ENCODE data around the gene PLEKHA6.
"Not testable (repeated sequence)": the region's sequence is repeated elsewhere in the genome, so short reads cannot be mapped to it uniquely, and the experiment has no call there.

PLEKHA6 gene

DNA sequence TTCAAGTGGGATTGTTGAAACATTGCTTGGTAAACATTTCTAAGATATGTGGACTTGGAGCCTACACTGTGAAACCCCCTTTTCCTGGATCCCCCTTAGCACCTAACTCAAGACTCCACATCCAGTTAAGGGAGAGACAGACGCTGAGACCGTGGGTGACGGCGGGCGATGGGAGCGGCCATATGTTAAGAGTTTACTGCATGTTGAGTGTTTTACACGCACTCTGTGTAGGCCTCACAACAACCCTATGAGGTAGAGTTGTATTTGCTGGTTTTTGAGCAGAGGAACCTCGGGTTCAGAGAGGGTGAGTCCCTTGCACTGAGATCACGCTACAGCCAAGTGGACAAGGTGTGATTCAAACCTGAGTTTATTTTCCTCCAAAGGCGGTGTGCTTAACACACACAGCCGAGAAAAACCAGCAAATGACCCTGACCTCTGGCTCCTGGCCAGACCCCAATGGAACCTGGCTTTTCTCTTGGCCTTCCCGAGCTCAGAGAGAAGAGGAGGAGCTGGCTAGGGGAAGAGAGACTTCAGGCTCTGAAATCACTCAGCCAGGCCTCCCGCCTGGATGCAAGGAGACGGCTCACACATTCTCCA lies 99.0 kb downstream of the PLEKHA6 start:
- no peak for DNase-seq (ENCODE audit: low spot score)

DNA sequence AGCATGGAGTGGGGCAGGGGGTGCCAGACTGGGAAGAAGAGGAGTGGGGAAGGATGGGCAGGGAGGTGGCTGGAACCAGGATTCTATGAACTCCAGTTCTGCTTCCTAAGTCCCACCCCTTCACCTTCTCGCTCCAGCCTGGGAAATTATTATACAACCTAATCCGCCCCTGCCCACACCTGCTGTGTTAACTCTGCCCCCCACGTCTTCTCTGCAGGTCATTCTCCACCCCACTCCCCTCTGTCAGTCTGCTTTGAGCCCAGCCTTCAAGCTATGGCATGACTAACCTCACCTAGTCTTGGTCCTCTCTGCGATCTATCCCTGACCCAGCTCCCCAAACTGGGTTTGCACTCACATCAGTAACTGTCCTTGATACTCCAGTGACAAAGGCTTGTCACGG lies 99.9 kb downstream of the PLEKHA6 start:
- DNase-seq (ENCODE audit: low spot score): no peak

DNA sequence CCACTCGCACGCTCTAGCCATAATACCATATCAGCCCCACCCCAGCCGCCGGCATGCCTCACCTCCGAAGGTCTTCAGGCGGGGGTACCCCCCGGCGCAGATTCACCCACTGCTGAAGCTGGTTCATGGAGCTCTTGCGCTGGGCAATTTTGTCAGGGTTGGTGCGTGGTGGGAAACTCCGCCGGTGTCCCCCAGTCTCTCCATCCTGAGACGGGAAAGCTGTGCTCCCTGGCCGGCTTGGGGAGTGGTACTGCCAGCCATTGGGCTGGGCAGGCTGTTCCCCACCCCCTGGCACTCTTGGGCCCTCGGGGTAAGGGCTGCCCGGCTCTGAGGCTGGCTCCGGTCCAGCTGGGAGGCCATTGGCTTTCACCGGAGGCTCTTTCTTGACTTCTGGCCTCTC lies 100.5 kb downstream of the PLEKHA6 start:
- no peak for DNase-seq (ENCODE audit: low spot score)

DNA sequence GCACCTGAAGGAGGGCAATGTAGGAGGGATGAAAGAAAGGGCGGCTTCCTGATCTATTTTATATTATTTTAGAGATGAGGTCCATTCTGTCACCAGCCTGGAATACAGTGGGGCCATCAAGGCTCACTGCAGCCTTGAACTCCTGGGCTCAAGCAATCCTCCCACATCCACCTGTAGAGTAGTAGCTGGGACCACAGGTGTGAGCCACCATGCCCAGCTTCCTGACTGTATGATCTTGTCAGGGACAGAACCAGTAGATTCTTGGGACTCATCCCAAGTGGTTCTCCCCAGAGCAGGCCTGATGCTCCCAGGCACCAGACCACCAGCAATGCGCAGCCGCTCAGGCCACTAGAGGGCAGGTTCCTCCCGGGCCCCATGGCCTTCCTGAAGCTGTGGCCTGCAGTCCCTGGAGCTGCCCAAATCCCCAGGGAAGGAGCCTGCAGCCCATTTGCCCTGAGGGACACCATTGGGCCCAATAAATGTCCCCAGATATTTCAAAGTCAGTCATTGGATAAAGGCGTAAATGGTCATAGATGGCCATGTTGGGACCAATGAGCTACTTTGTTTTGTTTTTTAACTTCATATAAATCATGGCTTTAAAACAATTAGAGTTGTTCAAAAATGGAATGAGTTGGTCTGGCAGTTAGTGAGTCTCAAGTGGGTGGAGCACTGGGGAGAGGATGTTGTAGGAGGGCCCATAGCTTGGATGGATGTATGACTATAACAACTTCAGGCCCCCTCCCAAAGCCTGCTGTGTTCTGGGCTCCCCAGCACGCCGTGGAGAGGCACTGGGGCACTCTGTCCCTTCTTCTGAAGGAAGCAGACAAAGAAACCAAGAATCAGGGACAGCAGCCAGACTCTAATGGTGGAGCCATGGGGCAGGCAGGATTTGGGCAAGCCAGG lies 101.3 kb downstream of the PLEKHA6 start:
- peak; percentile 12 for DNase-seq (ENCODE audit: low spot score)

DNA sequence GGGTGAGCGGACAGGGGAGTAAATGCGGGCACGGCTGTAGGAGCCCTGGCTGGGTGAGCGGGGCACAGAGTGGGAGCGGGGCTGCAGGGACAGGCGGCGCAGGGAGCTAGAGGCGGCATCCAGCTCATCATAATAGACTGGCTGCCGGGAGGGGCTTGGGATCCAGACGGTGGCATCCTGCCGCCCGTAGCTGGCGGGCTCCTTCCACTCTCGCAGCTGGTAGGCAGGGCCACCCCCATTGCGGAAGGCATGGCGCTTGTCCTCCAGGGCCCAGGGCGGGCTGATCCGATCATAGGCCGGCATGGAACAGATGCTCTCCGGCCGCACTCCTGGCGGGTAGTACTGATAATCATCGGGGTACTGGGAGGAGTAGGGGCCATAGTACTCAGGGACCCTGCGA lies 102.3 kb downstream of the PLEKHA6 start:
- DNase-seq (ENCODE audit: low spot score): no peak

DNA sequence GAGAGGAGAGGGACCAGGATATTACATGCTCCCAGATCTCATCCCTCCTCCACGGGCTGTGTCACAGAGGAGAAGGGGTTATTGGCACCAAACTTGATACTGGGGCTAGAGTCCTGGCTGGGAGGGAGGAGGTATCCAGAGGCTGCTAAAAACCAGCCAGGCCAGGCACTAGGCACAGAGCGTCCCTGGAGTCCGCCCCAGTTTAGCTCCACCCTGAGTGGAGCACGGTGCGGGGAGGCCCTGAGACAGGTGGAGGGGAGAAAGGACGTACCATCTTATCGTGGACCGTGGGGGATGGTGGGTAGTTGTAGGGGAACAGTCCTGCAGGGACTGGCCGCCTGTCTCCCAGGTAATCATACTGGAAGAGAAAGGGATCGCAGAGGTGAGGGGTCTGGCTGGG lies 103.2 kb downstream of the PLEKHA6 start:
- no peak for DNase-seq (ENCODE audit: low spot score)

DNA sequence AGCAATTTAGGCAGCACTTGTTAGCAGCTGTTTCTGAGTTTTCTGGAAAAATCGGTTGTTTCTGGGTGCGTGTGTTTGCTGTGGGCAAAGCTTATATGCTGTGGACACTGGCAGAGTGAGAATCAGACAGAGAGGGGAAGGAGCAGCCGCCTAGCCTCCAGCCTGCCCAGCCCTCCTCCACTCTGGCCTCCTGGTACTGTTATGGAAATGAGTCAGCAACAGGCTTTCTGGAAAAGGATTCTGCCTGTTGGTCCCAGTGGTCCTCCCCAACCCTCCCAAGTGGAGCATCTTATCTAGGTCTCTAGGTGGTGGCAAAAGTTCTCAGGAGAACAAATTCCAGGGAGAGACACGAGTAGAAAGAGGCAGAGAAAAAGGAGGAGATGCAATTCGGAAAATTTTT lies 103.8 kb downstream of the PLEKHA6 start:
- DNase-seq (ENCODE audit: low spot score): no peak

DNA sequence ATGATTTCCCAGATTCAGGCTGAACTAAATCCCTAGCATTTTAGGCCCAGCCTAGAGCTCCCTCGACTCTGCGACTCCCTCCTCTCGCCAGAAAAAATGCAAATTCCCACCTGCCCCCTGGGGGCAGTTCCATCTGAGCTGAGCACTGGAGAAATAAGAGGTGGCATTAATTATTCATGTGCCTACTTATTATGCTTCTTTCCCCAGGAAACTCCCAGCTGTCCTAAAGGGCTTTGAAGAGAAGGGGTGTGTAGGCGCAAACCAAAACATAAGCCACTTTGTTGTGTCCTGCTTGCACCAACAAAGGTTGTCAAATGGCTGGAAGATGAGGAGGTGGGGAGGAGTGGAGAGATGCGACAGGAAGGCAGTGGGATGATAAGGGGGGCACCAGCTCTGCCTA lies 104.5 kb downstream of the PLEKHA6 start:
- DNase-seq (ENCODE audit: low spot score): no peak

DNA sequence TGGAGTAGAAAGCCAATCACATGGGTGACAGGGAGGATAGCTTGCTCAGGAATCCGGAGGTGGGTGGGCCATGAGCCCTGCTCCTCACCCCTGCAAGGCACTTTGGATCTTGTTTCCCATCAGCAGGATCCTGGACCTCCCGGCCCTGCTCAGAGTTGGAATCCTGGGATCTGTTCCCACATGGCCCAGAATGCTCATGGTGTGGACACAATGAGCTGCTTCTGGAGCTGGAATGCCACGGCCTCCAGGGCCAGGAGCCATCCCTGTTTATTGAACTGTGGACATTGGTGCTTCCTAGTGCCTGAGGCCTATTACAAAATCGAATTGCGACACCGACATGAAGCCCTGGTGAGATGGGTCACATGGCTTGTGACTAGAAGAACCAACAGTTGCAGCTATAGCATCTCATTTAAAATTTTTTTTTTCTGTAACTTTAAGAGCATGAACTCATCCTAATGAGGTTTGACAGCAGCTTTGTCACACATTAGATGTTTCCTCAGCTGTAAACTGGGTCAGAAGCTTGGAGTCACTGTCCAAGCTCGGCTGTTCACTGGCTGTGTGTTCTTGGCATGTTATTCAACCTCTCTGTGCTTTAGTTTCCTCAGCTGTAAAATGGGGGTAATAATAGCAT lies 105.6 kb downstream of the PLEKHA6 start:
- no peak for DNase-seq (ENCODE audit: low spot score)

DNA sequence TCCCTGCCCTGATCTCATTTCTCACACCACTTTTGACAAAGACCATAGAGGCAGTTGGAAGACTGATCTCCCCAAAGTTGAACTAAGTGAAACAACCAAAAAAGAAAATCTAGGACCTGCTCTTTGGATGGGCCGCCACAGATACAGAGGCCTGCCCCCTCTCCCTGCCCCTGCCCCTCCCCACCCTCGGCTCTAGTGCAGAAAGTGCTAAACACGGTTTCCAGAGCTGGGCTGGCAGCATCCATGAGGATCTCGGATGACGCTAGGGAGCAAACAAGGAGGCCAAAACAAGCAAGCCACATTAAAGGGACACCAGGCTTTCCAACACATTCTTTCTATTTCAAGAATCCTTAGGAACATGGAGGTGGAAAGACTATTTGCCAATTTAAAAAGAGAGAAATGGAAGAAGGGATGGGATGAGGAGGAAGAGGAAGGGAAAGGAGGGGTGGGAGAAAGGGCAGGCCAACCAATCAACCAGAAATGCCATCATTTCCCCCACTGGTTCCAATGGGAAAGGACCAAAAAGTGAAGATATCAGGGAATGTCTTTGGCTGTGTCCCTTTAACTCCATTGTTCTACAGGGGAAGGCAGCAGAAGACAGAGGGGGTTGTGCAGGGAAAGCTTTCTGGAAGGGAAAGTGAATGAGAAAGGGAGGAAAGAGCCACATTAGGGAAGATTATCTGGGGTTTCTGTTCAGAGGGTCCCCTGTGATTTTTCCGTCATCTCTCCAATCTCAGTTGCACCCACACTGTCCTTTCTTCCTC lies 107.6 kb downstream of the PLEKHA6 start:
- no peak for DNase-seq (ENCODE audit: low spot score)

DNA sequence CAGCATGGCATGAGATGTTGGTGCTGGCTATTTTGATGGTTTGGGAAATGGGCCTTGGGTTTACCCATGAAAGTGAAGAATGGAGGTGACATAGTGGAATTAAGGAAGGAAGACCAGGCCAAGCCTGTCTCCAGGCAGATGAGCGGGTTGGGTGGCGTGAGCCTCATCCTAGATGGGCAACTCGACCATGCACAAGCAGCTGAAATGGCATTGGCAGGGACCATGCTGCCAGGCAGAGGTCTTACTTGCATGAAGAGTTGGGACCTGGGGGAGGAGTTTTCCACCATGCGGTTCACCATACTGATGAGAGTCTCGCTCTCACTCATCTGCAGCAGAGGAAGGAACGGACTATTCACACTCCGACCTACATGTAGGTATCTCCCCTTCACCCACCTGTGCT lies 108.4 kb downstream of the PLEKHA6 start:
- no peak for DNase-seq (ENCODE audit: low spot score)

DNA sequence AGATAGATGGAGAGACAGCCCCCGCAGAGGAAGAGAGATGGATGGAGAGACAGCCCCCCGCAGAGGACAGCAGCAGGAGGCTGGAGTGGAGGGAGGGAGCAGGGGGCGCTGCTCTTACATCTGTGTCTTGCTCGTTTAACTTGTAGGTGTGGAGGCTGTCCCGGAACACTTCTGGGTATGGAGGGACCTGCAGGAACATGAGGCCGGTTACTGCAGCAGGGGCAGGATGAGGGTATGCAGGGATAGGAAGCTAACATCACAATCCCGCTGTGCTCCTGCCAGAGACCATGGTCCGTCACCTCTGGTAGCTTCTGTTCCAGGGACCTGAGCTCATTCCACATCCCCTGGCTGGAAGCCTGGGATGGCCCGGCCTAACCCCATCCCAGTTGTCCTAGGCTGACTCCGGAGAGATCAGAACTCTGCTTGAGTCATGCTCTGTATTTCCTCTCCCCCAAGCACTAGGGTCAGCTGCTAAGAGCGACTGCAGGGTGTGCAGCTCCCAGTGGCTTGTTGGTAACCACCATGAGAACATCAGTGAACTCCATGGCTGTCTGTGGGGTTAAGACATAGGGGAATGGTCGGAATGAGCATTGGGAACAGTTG lies 109.2 kb downstream of the PLEKHA6 start:
- no peak for DNase-seq (ENCODE audit: low spot score)

DNA sequence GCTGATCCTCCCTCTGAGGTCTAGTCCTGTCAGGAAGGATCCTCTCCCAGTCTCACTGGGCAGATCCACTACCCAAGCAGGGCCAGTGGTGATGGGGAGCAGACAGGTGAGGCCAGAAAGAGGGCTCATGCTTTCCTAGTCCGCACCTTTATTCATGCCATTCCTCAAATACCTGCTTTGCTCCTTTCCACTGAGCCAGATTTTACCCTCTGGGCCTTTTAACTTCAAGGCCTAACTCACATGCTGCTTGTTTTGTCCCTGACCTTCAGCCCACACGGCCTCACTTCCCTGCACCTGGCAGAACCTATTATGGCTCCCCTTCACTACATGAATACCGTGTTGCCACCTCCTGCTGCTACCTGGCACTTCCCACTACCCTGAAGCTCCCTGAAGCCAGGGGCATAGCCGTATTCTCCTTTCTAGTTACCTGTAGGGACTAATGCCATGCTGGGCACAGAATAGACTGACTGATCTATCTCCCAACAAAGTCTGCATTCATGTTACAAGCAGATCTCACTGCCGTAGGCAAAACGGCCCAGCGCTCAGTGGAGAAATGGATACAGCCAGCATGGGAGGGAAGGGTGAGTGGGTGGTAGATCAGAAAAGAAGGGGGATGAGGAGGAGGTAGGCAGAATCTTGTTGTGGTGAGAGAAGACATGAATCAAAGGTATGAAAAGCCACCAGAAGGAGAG lies 109.8 kb downstream of the PLEKHA6 start:
- DNase-seq (ENCODE audit: low spot score): no peak

DNA sequence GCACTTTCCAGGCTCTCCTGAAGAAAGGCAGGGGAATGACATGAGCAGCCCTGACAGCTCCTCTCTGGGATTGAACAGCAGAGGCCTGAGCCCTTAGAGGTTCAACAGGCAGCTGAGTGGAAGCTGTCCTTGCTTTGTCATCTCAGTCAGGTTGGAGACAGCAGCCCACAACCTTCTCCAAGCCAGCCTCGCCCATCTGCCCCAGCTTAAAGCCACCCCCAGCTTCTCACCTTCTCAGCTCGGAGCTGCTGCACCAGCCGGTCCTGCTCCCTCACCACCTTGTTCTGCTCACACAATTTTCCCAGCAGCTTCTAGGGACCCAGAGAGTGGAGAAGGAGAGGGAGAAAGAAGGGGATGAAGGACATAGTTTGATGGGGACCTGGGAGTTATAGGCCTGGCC lies 110.8 kb downstream of the PLEKHA6 start:
- no peak for DNase-seq (ENCODE audit: low spot score)

DNA sequence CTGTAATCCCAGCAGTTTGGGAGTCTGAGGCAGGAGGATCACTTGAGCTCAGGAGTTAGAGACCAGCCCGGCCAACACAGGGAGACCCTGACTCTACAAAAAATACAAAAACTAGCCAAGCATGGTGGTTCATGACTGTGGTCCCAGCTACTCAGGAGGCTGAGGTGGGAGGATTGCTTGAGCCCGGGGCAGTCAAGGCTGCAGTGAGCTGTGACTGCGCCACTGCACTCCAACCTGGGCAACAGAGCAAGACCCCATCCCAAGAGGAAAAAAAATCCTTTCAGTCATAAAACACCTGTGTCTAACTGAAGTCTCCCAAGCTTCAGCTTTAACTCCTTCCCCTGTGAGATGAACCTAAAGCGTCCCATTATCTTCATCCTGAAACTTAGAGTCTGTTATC lies 112.9 kb downstream of the PLEKHA6 start:
- no peak for DNase-seq (ENCODE audit: low spot score)

DNA sequence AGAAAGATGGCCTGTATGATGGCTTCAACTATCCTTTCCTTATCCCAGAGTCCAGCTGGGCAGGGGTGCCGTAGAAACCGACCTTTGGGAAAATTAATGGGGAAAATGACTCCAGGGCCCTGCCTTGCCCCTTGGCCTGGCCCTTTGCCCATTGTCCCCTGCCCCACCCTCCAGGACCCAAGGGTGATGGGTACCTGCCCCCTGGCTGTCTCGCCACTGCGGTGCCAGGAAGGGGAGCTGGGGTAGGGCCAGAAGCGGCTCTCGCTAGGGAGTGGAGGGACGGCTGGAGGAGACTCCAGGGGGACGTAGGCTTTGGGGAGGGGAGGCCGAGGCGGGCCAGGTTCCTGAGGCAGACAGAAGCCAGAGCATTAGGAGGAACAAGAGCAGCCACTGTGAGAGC lies 116.8 kb downstream of the PLEKHA6 start:
- DNase-seq (ENCODE audit: low spot score): no peak

DNA sequence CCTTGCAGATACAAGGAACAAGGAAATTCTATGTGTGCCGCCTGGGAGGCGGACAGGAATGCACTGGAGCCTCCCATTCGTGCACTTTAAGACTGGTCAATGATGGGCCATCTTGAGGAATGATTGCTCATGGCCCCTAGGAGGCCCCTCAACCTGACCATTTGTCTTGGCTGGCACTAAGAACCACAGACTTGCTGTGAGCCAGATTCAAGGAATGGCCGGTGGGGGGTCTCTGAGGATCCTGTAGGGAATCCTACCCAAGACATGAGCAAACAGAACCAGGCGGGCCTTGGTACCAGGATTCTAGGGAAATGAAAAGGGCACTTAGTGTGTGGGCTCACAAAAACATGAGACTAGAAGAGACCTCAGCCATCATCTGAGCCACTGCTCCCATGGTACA lies 117.8 kb downstream of the PLEKHA6 start:
- no peak for DNase-seq (ENCODE audit: low spot score)

DNA sequence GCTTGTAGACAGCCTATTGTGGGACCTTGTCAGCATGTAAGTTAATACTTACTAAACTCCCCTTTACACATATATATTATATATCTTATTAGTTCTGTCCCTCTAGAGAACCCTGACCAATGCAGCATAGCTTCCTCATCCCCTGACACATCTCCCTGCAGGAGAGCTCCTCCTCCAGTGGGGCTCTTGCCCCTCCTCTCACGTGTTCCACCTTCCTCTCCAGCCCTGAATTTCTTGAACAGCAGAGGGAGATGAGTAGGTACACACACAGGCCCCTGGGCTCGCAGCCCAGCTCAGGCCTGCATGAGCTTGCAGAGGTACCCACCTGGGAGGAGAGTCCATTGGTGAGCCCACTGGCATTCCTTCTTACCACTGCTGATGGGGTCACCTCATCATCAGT lies 118.7 kb downstream of the PLEKHA6 start:
- no peak for DNase-seq (ENCODE audit: low spot score)

DNA sequence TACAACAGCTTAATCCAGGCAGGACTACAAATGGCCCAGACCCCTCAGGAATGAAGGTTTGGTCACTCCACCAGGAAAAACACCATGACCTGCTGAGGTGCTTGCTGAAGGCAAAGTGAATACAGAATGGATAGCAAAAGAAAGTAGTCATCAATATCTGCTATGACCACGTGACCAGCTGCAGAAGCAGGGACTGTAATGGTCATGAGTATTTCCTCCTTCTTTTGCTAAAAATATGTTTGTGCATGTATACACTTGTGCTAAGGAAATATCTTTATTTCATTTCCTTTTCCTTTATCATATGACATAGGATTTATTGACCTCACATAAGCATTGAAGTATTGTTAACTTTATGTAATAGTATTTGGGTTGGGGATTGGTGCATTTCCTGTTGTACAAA lies 119.5 kb downstream of the PLEKHA6 start:
- no peak for DNase-seq (ENCODE audit: low spot score)

DNA sequence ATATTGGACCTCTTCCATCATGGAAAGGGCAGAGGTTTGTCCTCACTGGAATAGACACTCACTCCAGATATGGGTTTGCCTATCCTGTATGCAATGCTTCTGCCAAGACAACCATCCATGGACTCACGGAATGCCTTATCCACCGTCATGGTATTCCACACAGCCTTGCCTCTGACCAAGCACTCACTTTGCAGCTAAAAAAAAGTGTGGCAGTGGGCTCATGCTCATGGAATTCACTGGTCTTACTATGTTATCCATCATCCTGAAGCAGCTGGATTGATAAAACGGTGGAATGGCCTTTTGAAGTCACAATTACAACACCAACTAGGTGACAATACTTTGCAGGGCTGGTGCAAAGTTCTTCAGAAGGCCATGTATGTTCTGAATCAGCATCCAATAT lies 120.3 kb downstream of the PLEKHA6 start:
- not testable (repeated sequence) for DNase-seq (ENCODE audit: low spot score)

DNA sequence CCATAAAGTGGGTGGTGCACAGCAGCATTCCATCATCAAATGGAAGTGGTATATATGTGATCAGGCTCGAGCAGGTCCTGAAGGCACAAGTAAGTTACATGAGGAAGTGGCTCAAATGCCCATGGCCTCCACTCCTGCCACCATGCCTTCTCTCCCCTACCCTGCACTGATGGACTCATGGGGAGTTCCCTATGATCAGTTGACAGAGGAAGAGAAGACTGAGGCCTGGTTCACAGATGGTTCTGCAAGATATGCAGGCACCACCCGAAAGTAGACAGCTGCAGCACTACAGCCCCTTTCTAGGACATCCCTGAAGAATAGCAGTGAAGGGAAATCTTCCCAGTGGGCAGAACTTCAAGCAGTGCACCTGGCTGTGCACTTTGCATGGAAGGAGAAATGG lies 121.2 kb downstream of the PLEKHA6 start:
- DNase-seq (ENCODE audit: low spot score): not testable (repeated sequence)

DNA sequence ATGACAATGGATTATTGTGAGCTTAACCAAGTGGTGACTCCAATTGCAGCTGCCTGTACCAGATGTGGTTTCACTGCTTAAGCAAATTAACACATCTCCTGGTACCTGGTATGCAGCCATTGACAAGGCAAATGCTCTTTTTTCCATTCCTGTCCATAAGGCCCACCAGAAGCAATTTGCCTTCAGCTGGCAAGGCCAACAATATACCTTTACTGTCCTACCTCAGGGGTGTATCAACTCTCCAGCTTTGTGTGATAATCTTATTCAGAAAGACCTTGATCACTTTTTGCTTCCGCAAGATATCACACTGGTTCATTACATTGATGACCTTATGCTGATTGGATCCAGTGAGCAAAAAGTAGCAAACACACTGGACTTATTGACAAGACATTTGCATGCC lies 122.2 kb downstream of the PLEKHA6 start:
- DNase-seq (ENCODE audit: low spot score): not testable (repeated sequence)
